ENCODE results near the gene COBLL1.

DNA sequence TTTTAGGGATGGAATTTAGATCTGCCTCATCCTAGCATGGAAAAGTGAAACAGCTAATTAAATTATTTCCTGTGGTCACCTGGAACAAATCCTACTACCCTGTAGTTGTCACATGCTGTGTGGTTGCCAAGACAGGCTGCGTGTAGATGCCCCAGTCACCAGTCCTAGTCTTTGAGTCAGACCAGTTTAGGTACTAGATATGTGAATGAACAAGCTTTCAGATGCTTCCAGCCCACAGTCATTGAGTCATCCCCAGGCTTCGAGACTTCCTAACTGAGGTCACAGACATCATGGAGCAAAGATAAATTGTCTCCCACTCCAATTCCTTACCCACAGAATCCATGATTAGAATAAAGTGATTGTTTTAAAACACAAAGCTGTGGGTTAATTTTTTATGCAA is 184.5 kb downstream of the COBLL1 start:
- TF ChIP-seq, protein P1, sequence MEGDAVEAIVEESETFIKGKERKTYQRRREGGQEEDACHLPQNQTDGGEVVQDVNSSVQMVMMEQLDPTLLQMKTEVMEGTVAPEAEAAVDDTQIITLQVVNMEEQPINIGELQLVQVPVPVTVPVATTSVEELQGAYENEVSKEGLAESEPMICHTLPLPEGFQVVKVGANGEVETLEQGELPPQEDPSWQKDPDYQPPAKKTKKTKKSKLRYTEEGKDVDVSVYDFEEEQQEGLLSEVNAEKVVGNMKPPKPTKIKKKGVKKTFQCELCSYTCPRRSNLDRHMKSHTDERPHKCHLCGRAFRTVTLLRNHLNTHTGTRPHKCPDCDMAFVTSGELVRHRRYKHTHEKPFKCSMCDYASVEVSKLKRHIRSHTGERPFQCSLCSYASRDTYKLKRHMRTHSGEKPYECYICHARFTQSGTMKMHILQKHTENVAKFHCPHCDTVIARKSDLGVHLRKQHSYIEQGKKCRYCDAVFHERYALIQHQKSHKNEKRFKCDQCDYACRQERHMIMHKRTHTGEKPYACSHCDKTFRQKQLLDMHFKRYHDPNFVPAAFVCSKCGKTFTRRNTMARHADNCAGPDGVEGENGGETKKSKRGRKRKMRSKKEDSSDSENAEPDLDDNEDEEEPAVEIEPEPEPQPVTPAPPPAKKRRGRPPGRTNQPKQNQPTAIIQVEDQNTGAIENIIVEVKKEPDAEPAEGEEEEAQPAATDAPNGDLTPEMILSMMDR (conservative IDR thresholded peaks at IDR 0.05), result no peak
- no peak for TF ChIP-seq ZFX (IDR thresholded peaks at IDR 0.05)

Measured in C4-2B (cell line).